ENCODE measurements around the gene NAA38. TPM values are rescaled to one million over a fixed set of nuclear protein-coding genes. Genes with fewer than 3 reads are reported as not detected.

The NAA38 gene
- total RNA-seq, 2 experiments from 2014 or later, result 84.2 to 93.0 TPM

- Mint-ChIP-seq H3K27ac (no peak overlapping the region), H3K27me3 (no peaks in the 10 kb centered on the region), H3K9me3 (no peaks in the 10 kb centered on the region), H3K4me1 (peaks cover 63% of the 10 kb centered on the region), H3K4me3 (peak overlapping the region; percentile 76), H3K36me3 (ENCODE audit: low read depth) (peaks cover 4% of the 10 kb centered on the region)
- ChIA-PET POLR2A (no interaction called here), CTCF (interaction anchor here (0.6 to 3.4 kb wide), 7 partner anchors 11 to 469 kb away, joined by 3 to 12 read pairs (median 4); partner anchors contain the start of gene NAA38)
- DNase-seq, result no peak
These were observed 16.9 kb downstream of the NAA38 start for GRCh38 chr17:7840441-7840840.

- no peak for DNase-seq
- Mint-ChIP-seq H3K27me3 (no peaks in the 10 kb centered on the region), H3K4me1 (peaks cover 62% of the 10 kb centered on the region), H3K4me3 (no peak overlapping the region), H3K27ac (no peak overlapping the region), H3K9me3 (no peaks in the 10 kb centered on the region), H3K36me3 (ENCODE audit: low read depth) (peaks cover 4% of the 10 kb centered on the region)
- ChIA-PET CTCF (interaction anchor here (0.7 to 3.4 kb wide), 3 partner anchors 11 to 152 kb away, joined by 3 to 12 read pairs (median 5); no protein-coding TSS in a partner anchor), POLR2A (no interaction called here)
These were observed 17.5 kb downstream of the NAA38 start for GRCh38 chr17:7839876-7840261.

GRCh38 chr17:7839190-7839875, 18.0 kb downstream of the NAA38 start:
- ChIA-PET POLR2A (interaction anchor here (0.9 kb wide), 1 partner anchor 334 kb away, joined by 3 read pairs; no protein-coding TSS in a partner anchor), CTCF (interaction anchor here (0.9 to 2.6 kb wide), 2 partner anchors 12 to 18 kb away, joined by 3 to 7 read pairs; no protein-coding TSS in a partner anchor)

GRCh38 chr17:7838090-7839075, 19.0 kb downstream of the NAA38 start:
- DNase-seq, result no peak
- Mint-ChIP-seq H3K9me3 (no peaks in the 10 kb centered on the region), H3K4me3 (peak overlapping the region; percentile 83), H3K4me1 (peaks cover 68% of the 10 kb centered on the region), H3K27me3 (no peaks in the 10 kb centered on the region), H3K36me3 (ENCODE audit: low read depth) (peaks cover 4% of the 10 kb centered on the region), H3K27ac (peak overlapping the region; percentile 70)
- ChIA-PET CTCF (interaction anchor here (0.9 to 2.6 kb wide), 4 partner anchors 13 to 151 kb away, joined by 3 to 7 read pairs (median 4); no protein-coding TSS in a partner anchor), POLR2A (interaction anchor here (0.9 kb wide), 1 partner anchor 335 kb away, joined by 3 read pairs; no protein-coding TSS in a partner anchor)

More at GRCh38 chr17:7839190-7839875, 18.0 kb downstream of the NAA38 start:
- no peak for DNase-seq
- H3K4me1 Mint-ChIP-seq, result peaks cover 62% of the 10 kb centered on the region
- peaks cover 4% of the 10 kb centered on the region for H3K36me3 Mint-ChIP-seq (ENCODE audit: low read depth)
- H3K4me3 Mint-ChIP-seq, result no peak overlapping the region
- H3K27ac Mint-ChIP-seq, result peak overlapping the region; percentile 70
- no peaks in the 10 kb centered on the region for H3K27me3 Mint-ChIP-seq
- no peaks in the 10 kb centered on the region for H3K9me3 Mint-ChIP-seq

GRCh38 chr17:7837408-7838088, 19.8 kb downstream of the NAA38 start:
- Mint-ChIP-seq H3K27ac (peak overlapping the region; percentile 67), H3K4me1 (peaks cover 69% of the 10 kb centered on the region), H3K27me3 (peaks cover under 1% of the 10 kb centered on the region), H3K36me3 (ENCODE audit: low read depth) (peaks cover 4% of the 10 kb centered on the region), H3K4me3 (peak overlapping the region; percentile 83), H3K9me3 (no peaks in the 10 kb centered on the region)
- DNase-seq, result no peak
- ChIA-PET POLR2A (no interaction called here), CTCF (interaction anchor here (1.0 to 2.6 kb wide), 5 partner anchors 13 to 155 kb away, joined by 3 to 7 read pairs (median 3); no protein-coding TSS in a partner anchor)

GRCh38 chr17:7836596-7837407, 20.6 kb downstream of the NAA38 start:
- POLR2A ChIA-PET, result no interaction called here
- H3K4me1 Mint-ChIP-seq, result peaks cover 66% of the 10 kb centered on the region

DNA sequence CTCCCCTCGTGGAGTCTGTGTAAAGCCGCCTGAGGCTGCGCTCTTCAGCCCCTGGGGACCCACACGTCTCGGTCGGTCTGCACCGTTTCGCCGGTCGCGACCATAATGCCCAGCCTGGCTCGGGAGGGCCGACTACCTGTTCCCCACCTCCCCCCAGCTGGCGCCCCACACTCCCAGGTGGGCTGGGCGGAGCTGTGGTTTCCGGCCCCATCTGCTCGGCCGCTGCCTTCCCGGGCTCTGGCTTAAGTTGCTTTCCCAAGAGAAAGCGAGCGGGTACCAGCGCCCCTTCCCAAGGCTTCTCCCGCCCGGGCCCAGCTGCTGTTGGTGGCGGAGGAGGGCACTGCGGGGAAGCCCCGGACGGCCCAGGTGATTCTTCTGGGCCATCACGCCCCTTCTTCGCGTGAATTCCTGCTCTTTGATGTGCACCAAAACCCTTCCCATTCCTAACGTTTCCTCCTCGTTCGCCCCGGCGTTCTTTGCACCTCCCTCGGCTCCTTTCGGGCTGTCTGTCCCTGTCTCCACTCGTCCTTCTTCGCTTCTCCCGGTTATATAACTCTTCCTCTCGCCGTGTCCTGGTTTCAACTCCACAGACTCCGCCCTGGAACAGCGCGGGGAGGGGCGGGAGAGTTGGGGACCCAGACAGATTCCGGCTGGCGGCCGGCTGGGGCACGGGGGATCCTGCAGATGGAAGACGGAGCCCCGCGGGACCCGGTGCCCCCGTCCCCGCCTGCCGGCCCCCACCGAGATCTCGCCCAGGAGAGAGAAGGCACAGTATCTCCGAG, 21.4 kb downstream of the NAA38 start:
- POLR2A ChIA-PET, result interaction anchor here (1.1 kb wide), 1 partner anchor 9 kb away, joined by 4 read pairs; no protein-coding TSS in a partner anchor
- H3K4me1 Mint-ChIP-seq, result peaks cover 61% of the 10 kb centered on the region

More at GRCh38 chr17:7836596-7837407, 20.6 kb downstream of the NAA38 start:
- H3K27ac Mint-ChIP-seq, result peak overlapping the region; percentile 67
- CTCF ChIA-PET, result interaction anchor here (1.0 to 2.6 kb wide), 7 partner anchors 14 to 155 kb away, joined by 3 to 10 read pairs (median 3); no protein-coding TSS in a partner anchor
- peaks cover 1% of the 10 kb centered on the region for H3K27me3 Mint-ChIP-seq
- DNase-seq, result peak; percentile 54
- peak overlapping the region; percentile 83 for H3K4me3 Mint-ChIP-seq
- H3K36me3 Mint-ChIP-seq (ENCODE audit: low read depth), result no peaks in the 10 kb centered on the region
- H3K9me3 Mint-ChIP-seq, result no peaks in the 10 kb centered on the region

DNA sequence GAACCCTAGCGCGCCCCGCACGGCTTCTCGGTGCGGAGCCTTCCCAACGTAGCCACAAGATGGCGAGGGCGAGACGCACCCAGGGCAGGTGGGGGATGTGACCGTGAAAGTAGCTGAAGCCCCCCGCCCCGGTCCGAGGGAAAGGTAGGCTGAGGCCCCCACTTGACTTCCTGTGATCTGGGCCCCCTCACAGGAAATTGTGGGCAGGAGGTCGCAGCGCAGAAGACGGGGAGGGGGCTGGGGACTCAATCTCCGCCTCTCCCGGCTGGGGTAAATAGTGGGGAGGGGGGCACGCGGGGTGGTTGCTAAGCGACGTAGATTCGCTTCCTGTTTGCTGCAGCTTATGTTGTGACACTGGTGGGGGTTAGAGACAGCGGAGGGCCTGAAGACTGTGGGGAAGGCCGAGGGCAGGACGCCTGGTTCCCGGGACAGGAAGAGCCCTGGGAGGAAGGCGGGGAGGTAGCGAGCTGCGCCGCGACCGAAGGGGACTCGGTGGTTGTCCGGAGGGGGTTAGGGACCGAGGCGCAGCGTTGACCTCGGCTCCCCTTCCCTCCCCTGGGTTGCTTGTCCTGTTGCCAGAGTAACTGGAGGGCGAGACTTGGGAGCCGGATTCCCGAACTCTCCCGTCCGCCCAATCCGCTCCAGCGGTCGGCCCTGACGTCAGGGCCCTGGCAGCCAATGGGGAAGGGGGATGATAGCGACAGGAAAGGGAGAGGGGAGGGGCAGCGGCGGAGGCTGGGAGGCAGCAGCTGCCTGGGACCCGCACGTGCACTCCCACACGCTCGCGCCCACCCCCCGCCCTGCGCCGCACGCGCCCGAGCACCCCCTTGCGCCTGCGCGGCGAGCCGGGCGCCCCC, 22.2 kb downstream of the NAA38 start:
- Mint-ChIP-seq H3K27me3 (peaks cover 1% of the 10 kb centered on the region), H3K4me3 (peak overlapping the region; percentile 83), H3K27ac (peak overlapping the region; percentile 91), H3K9me3 (no peaks in the 10 kb centered on the region), H3K4me1 (peaks cover 53% of the 10 kb centered on the region), H3K36me3 (ENCODE audit: low read depth) (no peaks in the 10 kb centered on the region)
- POLR2A ChIA-PET, result interaction anchor here (1.1 kb wide), 1 partner anchor 10 kb away, joined by 4 read pairs; no protein-coding TSS in a partner anchor
- CTCF ChIA-PET, result interaction anchor here (0.6 to 2.3 kb wide), 18 partner anchors 8 to 222 kb away, joined by 3 to 19 read pairs (median 3); partner anchors contain the start of genes CHD3, CYB5D1 and NAA38
- peak; percentile 92 for DNase-seq

More for the DNA sequence above, 21.4 kb downstream of the NAA38 start:
- Mint-ChIP-seq H3K27me3 (peaks cover 1% of the 10 kb centered on the region), H3K4me3 (peak overlapping the region; percentile 83), H3K36me3 (ENCODE audit: low read depth) (no peaks in the 10 kb centered on the region), H3K9me3 (no peaks in the 10 kb centered on the region), H3K27ac (peak overlapping the region; percentile 88)
- DNase-seq, result peak; percentile 34
- CTCF ChIA-PET, result interaction anchor here (0.6 to 2.3 kb wide), 11 partner anchors 9 to 221 kb away, joined by 3 to 19 read pairs (median 4); partner anchors contain the start of genes CYB5D1 and NAA38

- peaks cover 1% of the 10 kb centered on the region for H3K27me3 Mint-ChIP-seq
- no peaks in the 10 kb centered on the region for H3K36me3 Mint-ChIP-seq (ENCODE audit: low read depth)
- peak overlapping the region; percentile 83 for H3K4me3 Mint-ChIP-seq
- ChIA-PET POLR2A (no interaction called here), CTCF (interaction anchor here (0.6 to 2.3 kb wide), 17 partner anchors 9 to 162 kb away, joined by 3 to 19 read pairs (median 3); partner anchors contain the start of genes CHD3, CYB5D1 and NAA38)
- H3K27ac Mint-ChIP-seq, result peak overlapping the region; percentile 91
- peak; percentile 43 for DNase-seq
- H3K9me3 Mint-ChIP-seq, result no peaks in the 10 kb centered on the region
- H3K4me1 Mint-ChIP-seq, result peaks cover 48% of the 10 kb centered on the region
These were observed 22.8 kb downstream of the NAA38 start for GRCh38 chr17:7834542-7834956.
